Measurements from ENCODE around the gene TTLL6. TPM values are rescaled to one million over a fixed set of nuclear protein-coding genes. Genes with fewer than 3 reads are reported as not detected.

The TTLL6 gene
- total RNA-seq, 1 donor: not detected

DNA sequence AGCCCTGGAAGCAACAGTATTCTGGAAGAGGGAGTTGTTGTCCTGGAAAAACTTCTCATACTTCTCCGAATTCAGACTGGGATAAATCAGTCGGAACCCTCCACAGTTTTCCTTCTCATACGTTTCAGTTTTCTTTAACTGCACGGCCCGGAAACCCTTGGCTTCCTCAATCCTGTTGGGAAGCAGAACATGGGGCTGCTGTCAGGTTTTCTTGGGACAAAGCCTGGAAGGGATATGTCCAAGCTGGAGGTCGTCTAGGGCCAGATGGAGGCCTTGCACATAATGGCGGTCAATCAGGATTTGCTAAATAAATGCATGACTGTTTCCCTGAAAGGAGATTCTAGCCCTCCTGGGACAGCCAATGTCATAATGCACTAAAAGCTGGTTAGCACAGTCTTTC lies 29.2 kb downstream of the TTLL6 start:
- no peaks in the 10 kb centered on the region for H4K20me1 ChIP-seq (ENCODE audit: insufficient read depth, low read length)
- H3K4me2 ChIP-seq (ENCODE audit: insufficient read depth, low read length): no peak overlapping the region
- TF ChIP-seq, protein P1, sequence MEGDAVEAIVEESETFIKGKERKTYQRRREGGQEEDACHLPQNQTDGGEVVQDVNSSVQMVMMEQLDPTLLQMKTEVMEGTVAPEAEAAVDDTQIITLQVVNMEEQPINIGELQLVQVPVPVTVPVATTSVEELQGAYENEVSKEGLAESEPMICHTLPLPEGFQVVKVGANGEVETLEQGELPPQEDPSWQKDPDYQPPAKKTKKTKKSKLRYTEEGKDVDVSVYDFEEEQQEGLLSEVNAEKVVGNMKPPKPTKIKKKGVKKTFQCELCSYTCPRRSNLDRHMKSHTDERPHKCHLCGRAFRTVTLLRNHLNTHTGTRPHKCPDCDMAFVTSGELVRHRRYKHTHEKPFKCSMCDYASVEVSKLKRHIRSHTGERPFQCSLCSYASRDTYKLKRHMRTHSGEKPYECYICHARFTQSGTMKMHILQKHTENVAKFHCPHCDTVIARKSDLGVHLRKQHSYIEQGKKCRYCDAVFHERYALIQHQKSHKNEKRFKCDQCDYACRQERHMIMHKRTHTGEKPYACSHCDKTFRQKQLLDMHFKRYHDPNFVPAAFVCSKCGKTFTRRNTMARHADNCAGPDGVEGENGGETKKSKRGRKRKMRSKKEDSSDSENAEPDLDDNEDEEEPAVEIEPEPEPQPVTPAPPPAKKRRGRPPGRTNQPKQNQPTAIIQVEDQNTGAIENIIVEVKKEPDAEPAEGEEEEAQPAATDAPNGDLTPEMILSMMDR (IDR thresholded peaks at IDR 0.05; ENCODE audit: extremely low read depth, low read depth, low read length): no peak
- H3K4me1 ChIP-seq (ENCODE audit: insufficient read depth, low read length): peaks cover 4% of the 10 kb centered on the region
- H3K27ac ChIP-seq (ENCODE audit: low read depth, low read length): no peak overlapping the region
- no peak overlapping the region for H2AFZ ChIP-seq (ENCODE audit: low read length)
- H3K4me3 ChIP-seq (ENCODE audit: insufficient read depth, low read length): no peak overlapping the region
- H3K9me3 ChIP-seq (ENCODE audit: low read depth, low read length): no peaks in the 10 kb centered on the region
- no peaks in the 10 kb centered on the region for H3K36me3 ChIP-seq (ENCODE audit: insufficient read depth, low read length)
- DNase-seq (ENCODE audit: insufficient read length, low spot score, missing footprints): no peak
- no peaks in the 10 kb centered on the region for H3K79me2 ChIP-seq (ENCODE audit: insufficient read depth, low read length)
- H3K27me3 ChIP-seq (ENCODE audit: insufficient read depth, low read length): peaks cover 44% of the 10 kb centered on the region

- TF ChIP-seq, protein P1 (IDR thresholded peaks at IDR 0.05; ENCODE audit: extremely low read depth, low read depth, low read length): no peak
- no peak overlapping the region for H3K27ac ChIP-seq (ENCODE audit: low read depth, low read length)
- no peak for DNase-seq (ENCODE audit: insufficient read length, low spot score, missing footprints)
- H4K20me1 ChIP-seq (ENCODE audit: insufficient read depth, low read length): no peaks in the 10 kb centered on the region
- H3K27me3 ChIP-seq (ENCODE audit: insufficient read depth, low read length): peaks cover 24% of the 10 kb centered on the region
- no peaks in the 10 kb centered on the region for H3K4me1 ChIP-seq (ENCODE audit: insufficient read depth, low read length)
- H3K36me3 ChIP-seq (ENCODE audit: insufficient read depth, low read length): no peaks in the 10 kb centered on the region
- no peak overlapping the region for H2AFZ ChIP-seq (ENCODE audit: low read length)
- H3K9me3 ChIP-seq (ENCODE audit: low read depth, low read length): no peaks in the 10 kb centered on the region
- no peaks in the 10 kb centered on the region for H3K79me2 ChIP-seq (ENCODE audit: insufficient read depth, low read length)
- H3K4me2 ChIP-seq (ENCODE audit: insufficient read depth, low read length): no peak overlapping the region
- no peak overlapping the region for H3K4me3 ChIP-seq (ENCODE audit: insufficient read depth, low read length)
Measured at GRCh38 chr17:48779421-48779820, 37.6 kb downstream of the TTLL6 start.

DNA sequence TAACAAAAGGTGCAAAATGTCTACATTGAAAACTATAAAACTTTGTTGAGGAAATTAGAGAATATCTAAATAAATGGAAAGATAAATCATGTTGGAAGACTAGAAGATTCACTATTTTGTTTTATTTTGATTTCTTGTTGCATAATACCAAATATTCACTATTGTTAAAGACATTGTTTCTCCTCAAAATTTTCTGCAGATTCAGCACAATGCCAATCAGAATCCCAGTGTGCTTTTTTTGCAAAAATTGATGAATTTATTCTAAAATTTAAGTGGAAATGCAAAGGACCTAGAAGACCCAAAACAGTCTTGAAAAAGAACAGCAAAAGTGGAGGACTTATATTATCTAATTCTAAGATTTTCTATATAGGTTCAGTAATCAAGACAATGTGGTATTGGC lies 40.4 kb downstream of the TTLL6 start:
- Histone ChIP-seq H2AFZ (ENCODE audit: low read length) (no peak overlapping the region), H4K20me1 (ENCODE audit: insufficient read depth, low read length) (no peaks in the 10 kb centered on the region), H3K27ac (ENCODE audit: low read depth, low read length) (no peak overlapping the region), H3K36me3 (ENCODE audit: insufficient read depth, low read length) (no peaks in the 10 kb centered on the region), H3K79me2 (ENCODE audit: insufficient read depth, low read length) (no peaks in the 10 kb centered on the region), H3K4me2 (ENCODE audit: insufficient read depth, low read length) (no peak overlapping the region), H3K27me3 (ENCODE audit: insufficient read depth, low read length) (peaks cover 28% of the 10 kb centered on the region), H3K4me1 (ENCODE audit: insufficient read depth, low read length) (no peaks in the 10 kb centered on the region), H3K9me3 (ENCODE audit: low read depth, low read length) (no peaks in the 10 kb centered on the region), H3K4me3 (ENCODE audit: insufficient read depth, low read length) (no peak overlapping the region)
- TF ChIP-seq, protein P1 (IDR thresholded peaks at IDR 0.05; ENCODE audit: extremely low read depth, low read depth, low read length): no peak
- DNase-seq (ENCODE audit: insufficient read length, low spot score, missing footprints): no peak

GRCh38 chr17:48773245-48773644 lies 43.8 kb downstream of the TTLL6 start:
- no peak for DNase-seq (ENCODE audit: insufficient read length, low spot score, missing footprints)
- Histone ChIP-seq H2AFZ (ENCODE audit: low read length) (no peak overlapping the region), H3K9me3 (ENCODE audit: low read depth, low read length) (no peaks in the 10 kb centered on the region), H3K4me2 (ENCODE audit: insufficient read depth, low read length) (no peak overlapping the region), H3K79me2 (ENCODE audit: insufficient read depth, low read length) (no peaks in the 10 kb centered on the region), H3K4me3 (ENCODE audit: insufficient read depth, low read length) (no peak overlapping the region), H3K4me1 (ENCODE audit: insufficient read depth, low read length) (no peaks in the 10 kb centered on the region), H3K27me3 (ENCODE audit: insufficient read depth, low read length) (peaks cover 23% of the 10 kb centered on the region), H3K36me3 (ENCODE audit: insufficient read depth, low read length) (no peaks in the 10 kb centered on the region), H4K20me1 (ENCODE audit: insufficient read depth, low read length) (no peaks in the 10 kb centered on the region), H3K27ac (ENCODE audit: low read depth, low read length) (no peak overlapping the region)
- TF ChIP-seq, protein P1 (IDR thresholded peaks at IDR 0.05; ENCODE audit: extremely low read depth, low read depth, low read length): no peak

Measured in osteoblast (primary cell).